ENCODE results near the gene BCAT1.

DNA sequence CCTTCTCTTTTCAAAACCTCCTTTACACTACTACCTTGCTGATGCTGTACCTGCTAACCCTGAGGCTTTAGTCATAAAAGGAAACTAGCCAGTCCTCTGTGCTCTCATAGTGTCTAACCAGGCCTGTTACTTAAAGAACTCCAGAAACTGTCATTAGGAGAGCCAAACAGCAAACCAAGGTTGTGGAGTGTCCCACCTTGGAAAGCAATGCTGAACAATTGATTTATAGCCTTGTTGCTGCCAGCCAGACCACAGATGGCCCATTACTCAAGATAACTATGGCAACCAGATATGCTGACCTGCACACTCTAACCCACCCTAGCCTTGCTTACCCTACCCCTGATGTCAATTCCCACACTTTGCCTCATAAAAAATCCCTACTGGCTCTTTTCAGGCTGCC, 26.5 kb upstream of the BCAT1 start:
- TF ChIP-seq NONO (IDR thresholded peaks at IDR 0.05; ENCODE audit: low read depth in 2 of 2, low read length in 1 of 2), result no peak
- TF ChIP-seq, protein P1, sequence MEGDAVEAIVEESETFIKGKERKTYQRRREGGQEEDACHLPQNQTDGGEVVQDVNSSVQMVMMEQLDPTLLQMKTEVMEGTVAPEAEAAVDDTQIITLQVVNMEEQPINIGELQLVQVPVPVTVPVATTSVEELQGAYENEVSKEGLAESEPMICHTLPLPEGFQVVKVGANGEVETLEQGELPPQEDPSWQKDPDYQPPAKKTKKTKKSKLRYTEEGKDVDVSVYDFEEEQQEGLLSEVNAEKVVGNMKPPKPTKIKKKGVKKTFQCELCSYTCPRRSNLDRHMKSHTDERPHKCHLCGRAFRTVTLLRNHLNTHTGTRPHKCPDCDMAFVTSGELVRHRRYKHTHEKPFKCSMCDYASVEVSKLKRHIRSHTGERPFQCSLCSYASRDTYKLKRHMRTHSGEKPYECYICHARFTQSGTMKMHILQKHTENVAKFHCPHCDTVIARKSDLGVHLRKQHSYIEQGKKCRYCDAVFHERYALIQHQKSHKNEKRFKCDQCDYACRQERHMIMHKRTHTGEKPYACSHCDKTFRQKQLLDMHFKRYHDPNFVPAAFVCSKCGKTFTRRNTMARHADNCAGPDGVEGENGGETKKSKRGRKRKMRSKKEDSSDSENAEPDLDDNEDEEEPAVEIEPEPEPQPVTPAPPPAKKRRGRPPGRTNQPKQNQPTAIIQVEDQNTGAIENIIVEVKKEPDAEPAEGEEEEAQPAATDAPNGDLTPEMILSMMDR (IDR thresholded peaks at IDR 0.05 in 2 of 3, conservative IDR thresholded peaks at IDR 0.05 in 1 of 3; ENCODE audit: insufficient read depth in 2 of 3, low read depth in 1 of 3, low read length in 3 of 3), result no peak
- TF ChIP-seq RFX5 (IDR thresholded peaks at IDR 0.05; ENCODE audit: low read depth, low read length), result no peak
- no peak for TF ChIP-seq ETV5 (CRISPR knock-in tag; IDR thresholded peaks at IDR 0.05; ENCODE audit: low read depth)
- no peak for TF ChIP-seq EZH2 (IDR thresholded peaks at IDR 0.05; ENCODE audit: borderline replicate concordance, low read depth, low read length)
- no peak for TF ChIP-seq ZNF263 (CRISPR knock-in tag; IDR thresholded peaks at IDR 0.05; ENCODE audit: borderline replicate concordance)
- no peak for TF ChIP-seq ZFP36 (IDR thresholded peaks at IDR 0.05; ENCODE audit: low read depth, low read length, partially characterized antibody)
